Sigmoid colon (tissue), 7 donors: ENCODE results near the gene TMED10. TPM values are rescaled to one million over a fixed set of nuclear protein-coding genes. Genes with fewer than 3 reads are reported as not detected.
"Not testable (repeated sequence)": the region's sequence is repeated elsewhere in the genome, so short reads cannot be mapped to it uniquely, and the experiment has no call there.

Experiments used
- DNase-seq: peaks from one replicate; pipeline ENCODE4 v3.0.0-alpha.2; 2019
- H3K27ac ChIP-seq, 4 donors: fragments of 200-600 bp; sonication (generic); one replicate each; pipeline ENCODE4 v1.5.1; 2016 to 2019; ENCODE audit warnings: mild to moderate bottlenecking in 1 of 4
- H3K27me3 ChIP-seq, 3 donors: fragments of 200-600 bp; sonication (generic); one replicate each; pipeline ENCODE4 v1.5.1; 2019; ENCODE audit warnings: mild to moderate bottlenecking in 1 of 3
- H3K36me3 ChIP-seq, 4 donors: fragments of 200-600 bp; sonication (generic); one replicate each; pipeline ENCODE4 v1.5.1; 2016 to 2019
- H3K4me1 ChIP-seq, 4 donors: fragments of 200-600 bp; sonication (generic); one replicate each; pipeline ENCODE4 v1.5.1; 2017 to 2019
- H3K4me3 ChIP-seq, 4 donors: fragments of 200-600 bp; sonication (generic); one replicate each; pipeline ENCODE4 v1.5.1; 2017 to 2019; ENCODE audit warnings: mild to moderate bottlenecking in 2 of 4, moderate library complexity in 1 of 4
- H3K9me3 ChIP-seq, 4 donors: fragments of 200-600 bp in 3 of 4; sonication (generic) in 3 of 4; one replicate each; pipeline versions ENCODE4 v1.5.1 to v1.6.1; 2013 to 2019
- CTCF ChIP-seq, 4 experiments: fragments of 450-650 bp in 3 of 4; fragments of 200-600 bp in 1 of 4; IDR thresholded peaks; one replicate each; pipeline ENCODE4 v1.5.1; 2016 to 2019; ENCODE audit warnings: antibody characterized with exemption in 4 of 4, mild to moderate bottlenecking in 3 of 4, moderate library complexity in 2 of 4
- EP300 ChIP-seq, 4 donors: sonication (generic); formaldehyde crosslinking; IDR thresholded peaks; one replicate each; pipeline ENCODE4 v1.6.1; 2017; ENCODE audit warnings: antibody characterized with exemption in 4 of 4
- POLR2A ChIP-seq, 2 donors: fragments of 450-650 bp; IDR thresholded peaks; one replicate each; pipeline ENCODE4 v1.6.1; 2016; ENCODE audit warnings: antibody characterized with exemption in 2 of 2, mild to moderate bottlenecking in 2 of 2, moderate library complexity in 2 of 2
- POLR2AphosphoS5 ChIP-seq, 4 donors: sonication (generic); formaldehyde crosslinking; IDR thresholded peaks; one replicate each; pipeline ENCODE4 v1.6.1; 2017; ENCODE audit warnings: antibody characterized with exemption in 4 of 4
- WGBS, 2 donors: extraction: QIAGEN DNeasy Blood & Tissue Kit; methylation state at CpG; one replicate each; pipeline ENCODE4 v1.1.7; 2013; 5-methylcytosine and 5-hydroxymethylcytosine counted together
- intact Hi-C: fragments of 100-400 bp; cut with DNase I; formaldehyde crosslinking; loops from one replicate; pipeline ENCODE4 v1.15.1; 2023
- polyA plus RNA-seq, 3 donors: library from polyadenylated mRNA; stranded (reverse); fragments of 200-250 nt; gene quantifications; one replicate each; pipeline ENCODE4 v1.2.3, GENCODE V29; 2013
- total RNA-seq, 4 donors: library from RNA; depleted of rRNA; stranded (reverse); fragments of >200 nt; gene quantifications; one replicate each; pipeline ENCODE4 v1.1.0, GENCODE V29; 2016
- donor health status: healthy with polysubstance abuse.
- donor health status: Bipolar disorder and iron deficiency.
- donor health status: healthy.

TMED10 gene
- total and polyA plus RNA-seq, 7 donors = 38.4 to 236 (median 163) TPM

DNA sequence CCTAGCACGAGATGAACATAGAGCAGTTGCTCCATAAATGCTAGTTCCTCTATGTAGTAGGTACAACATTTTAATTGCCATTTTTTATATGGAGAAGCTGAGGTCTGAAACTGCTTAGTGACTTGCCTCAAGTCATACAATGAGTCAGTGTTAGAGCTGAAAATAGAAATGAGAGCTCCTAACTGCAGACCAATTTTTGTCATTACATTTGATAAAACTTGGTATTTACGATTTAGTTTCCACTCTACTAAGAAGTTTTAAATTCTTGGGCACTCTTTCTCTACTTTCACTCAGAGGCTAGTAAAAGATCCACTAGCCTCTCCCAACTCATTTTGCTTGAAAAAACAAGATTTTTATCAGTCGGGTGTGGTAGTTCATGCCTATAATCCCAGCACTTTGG lies 8.1 kb upstream of the TMED10 start:
- TF ChIP-seq POLR2AphosphoS5 (IDR thresholded peaks at IDR 0.05) = peak in 1 of 4 donors; percentile 21
- no peak for TF ChIP-seq EP300 (IDR thresholded peaks at IDR 0.05)
- H3K4me1 ChIP-seq = peaks cover 0 to 6% (median 2%) of the 10 kb centered on the region in 4 donors
- no peak overlapping the region for H3K4me3 ChIP-seq
- H3K9me3 ChIP-seq = no peaks in the 10 kb centered on the region
- peak overlapping the region in 3 of 4 donors; percentile 19 to 49 (median 21) for H3K27ac ChIP-seq
- 27 to 63% methylated on average over 3 of the region's 3 CpGs for WGBS, 2 donors
- no peak for DNase-seq
- no peaks in the 10 kb centered on the region for H3K36me3 ChIP-seq
- intact Hi-C loops = no loop called here
- H3K27me3 ChIP-seq = no peaks in the 10 kb centered on the region

- WGBS, 2 donors = 65 to 85% methylated on average over 3 of the region's 3 CpGs
These were observed 7.6 kb upstream of the TMED10 start for GRCh38 chr14:75184039-75184438.

DNA sequence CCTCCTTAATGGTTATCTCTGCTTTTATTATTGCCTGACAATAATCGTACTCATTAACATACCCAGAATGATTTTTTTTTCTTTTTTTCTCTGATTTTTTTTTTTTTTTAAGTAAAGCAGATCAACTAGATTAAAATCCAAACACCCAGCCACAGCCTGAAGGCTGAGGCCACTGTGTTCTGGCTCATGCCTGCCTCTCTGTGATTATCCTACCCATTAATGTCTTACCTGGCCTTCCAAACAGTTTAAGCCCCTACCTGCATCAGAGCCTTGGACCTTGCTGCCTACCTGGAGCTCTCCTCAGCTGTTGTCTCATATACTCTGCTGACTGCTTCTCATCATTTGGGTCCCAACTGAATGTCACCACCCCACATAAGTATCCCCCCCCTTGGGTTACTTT lies 6.8 kb upstream of the TMED10 start:
- Histone ChIP-seq H3K27ac (peak overlapping the region; percentile 14 to 64 (median 34)), H3K36me3 (no peaks in the 10 kb centered on the region), H3K4me3 (no peak overlapping the region), H3K27me3 (no peaks in the 10 kb centered on the region), H3K9me3 (no peaks in the 10 kb centered on the region), H3K4me1 (peaks cover 0 to 6% (median 2%) of the 10 kb centered on the region in 4 donors)
- no peak for DNase-seq
- no peak for TF ChIP-seq POLR2A (IDR thresholded peaks at IDR 0.05)
- no peak for TF ChIP-seq CTCF (IDR thresholded peaks at IDR 0.05)
- no peak for TF ChIP-seq EP300 (IDR thresholded peaks at IDR 0.05)
- TF ChIP-seq POLR2AphosphoS5 (IDR thresholded peaks at IDR 0.05) = no peak
- WGBS, 2 donors = 61 to 77% methylated on average over 1 of the region's 1 CpG
- intact Hi-C loops = no loop called here

More at GRCh38 chr14:75184039-75184438, 7.6 kb upstream of the TMED10 start:
- DNase-seq = no peak
- Histone ChIP-seq H3K27ac (peak overlapping the region; percentile 1 to 49 (median 20)), H3K27me3 (no peaks in the 10 kb centered on the region), H3K36me3 (no peaks in the 10 kb centered on the region), H3K4me1 (peaks cover 0 to 6% (median 2%) of the 10 kb centered on the region in 4 donors), H3K4me3 (no peak overlapping the region), H3K9me3 (no peaks in the 10 kb centered on the region)
- no peak for TF ChIP-seq CTCF (IDR thresholded peaks at IDR 0.05)
- no peak for TF ChIP-seq EP300 (IDR thresholded peaks at IDR 0.05)
- no peak for TF ChIP-seq POLR2AphosphoS5 (IDR thresholded peaks at IDR 0.05)
- TF ChIP-seq POLR2A (IDR thresholded peaks at IDR 0.05) = no peak
- intact Hi-C loops = no loop called here

DNA sequence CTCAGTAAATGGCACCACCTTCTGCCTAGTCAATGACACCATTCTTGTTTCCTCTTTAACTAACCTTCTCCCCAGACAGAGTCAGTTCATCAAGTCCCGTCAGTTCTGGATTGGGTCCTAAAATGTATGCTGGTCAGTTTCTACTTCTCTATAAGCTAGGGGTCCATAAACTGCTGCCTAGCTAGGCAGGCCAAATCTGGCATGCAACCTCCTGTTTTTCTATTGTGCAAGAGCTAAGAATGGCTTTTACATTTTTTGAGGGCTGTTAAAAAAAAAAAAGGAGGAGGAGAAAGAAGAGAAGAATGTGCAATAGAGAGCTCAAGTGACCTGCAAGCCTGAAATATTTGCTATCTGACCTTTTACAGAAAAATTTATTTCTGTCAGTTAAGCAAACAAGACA lies 6.4 kb upstream of the TMED10 start:
- Histone ChIP-seq H3K27ac (peak overlapping the region in 3 of 4 donors; percentile 18 to 64 (median 49)), H3K9me3 (no peaks in the 10 kb centered on the region), H3K4me1 (peaks cover 0 to 6% (median 2%) of the 10 kb centered on the region in 4 donors), H3K36me3 (no peaks in the 10 kb centered on the region), H3K4me3 (no peak overlapping the region), H3K27me3 (no peaks in the 10 kb centered on the region)
- intact Hi-C loops = no loop called here
- TF ChIP-seq CTCF (IDR thresholded peaks at IDR 0.05) = no peak
- TF ChIP-seq POLR2AphosphoS5 (IDR thresholded peaks at IDR 0.05) = peak in 1 of 4 donors; percentile 11
- no peak for TF ChIP-seq EP300 (IDR thresholded peaks at IDR 0.05)
- no peak for TF ChIP-seq POLR2A (IDR thresholded peaks at IDR 0.05)
- no peak for DNase-seq
- 82 to 83% methylated on average over 1 of the region's 1 CpG for WGBS, 2 donors

- H3K4me3 ChIP-seq, H3K27me3 ChIP-seq, intact Hi-C loops, H3K36me3 ChIP-seq, DNase-seq, H3K4me1 ChIP-seq, H3K9me3 ChIP-seq: not testable (repeated sequence)
- H3K27ac ChIP-seq = peak overlapping the region in 2 of 4 donors; percentile 49 to 64
- WGBS, 2 donors = 86 to 94% methylated on average over 11 of the region's 11 CpGs
These were observed 5.8 kb upstream of the TMED10 start for GRCh38 chr14:75182163-75182562.
